Dedifferentiated amniotic fluid mesenchymal stem cell (primary cell): ENCODE measurements around the gene ZCWPW1.
"Not testable (repeated sequence)": the region's sequence is repeated elsewhere in the genome, so short reads cannot be mapped to it uniquely, and the experiment has no call there.

ENCODE experiments used
- DNase-seq: peaks from one replicate; pipeline ENCODE4 v3.0.0-alpha.2; 2016; ENCODE audit errors: extremely low spot score

The ZCWPW1 gene

GRCh38 chr7:100356416-100357068 is 72.0 kb downstream of the ZCWPW1 start:
- DNase-seq: no peak

- no peak for DNase-seq
These were observed 74.7 kb downstream of the ZCWPW1 start for GRCh38 chr7:100353685-100354330.

- DNase-seq: no peak
These were observed 75.4 kb downstream of the ZCWPW1 start for GRCh38 chr7:100352984-100353684.

GRCh38 chr7:100352230-100352781 is 76.2 kb downstream of the ZCWPW1 start:
- DNase-seq: not testable (repeated sequence)

- peak; percentile 5 for DNase-seq
These were observed 76.8 kb downstream of the ZCWPW1 start for GRCh38 chr7:100351657-100352058.
